ENCODE results near the gene PCK1. TPM values are rescaled to one million over a fixed set of nuclear protein-coding genes. Genes with fewer than 3 reads are reported as not detected.

PCK1 gene
- total and polyA plus RNA-seq, 2 of the 8 experiments (the other 6 are each of a cell fraction or from before 2014, with no cell fraction given): not detected

DNA sequence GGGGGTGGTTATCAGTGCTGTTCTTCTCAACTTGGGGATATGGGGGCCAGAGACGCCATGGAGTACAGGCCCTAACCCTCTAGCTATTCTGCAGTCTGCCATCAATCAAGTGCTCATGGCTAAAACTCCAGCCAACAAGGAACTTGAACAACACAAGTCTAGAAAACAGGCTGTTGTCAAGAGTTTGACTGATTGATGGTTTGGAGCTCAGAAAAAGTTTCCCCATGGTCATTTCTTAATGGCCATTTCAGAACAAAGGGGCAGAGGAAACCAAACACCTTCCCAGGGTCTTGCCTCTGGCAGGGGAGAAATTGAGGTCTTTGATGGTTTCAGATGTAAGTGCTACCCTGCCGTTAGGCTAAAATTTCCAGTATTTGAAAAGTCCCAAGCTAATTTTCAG is 15.1 kb downstream of the PCK1 start:
- Histone ChIP-seq H4K20me1 (replicated peaks in 1 of 2; ENCODE audit: control insufficient read depth in 1 of 2, insufficient read depth in 2 of 2, low read length in 2 of 2) (no peaks in the 10 kb centered on the region), H3K4me2 (ENCODE audit: insufficient read depth in 1 of 2, low read depth in 2 of 2, low read length in 2 of 2) (no peak overlapping the region; a peak in 1 of 4 replicates), H3K18ac (ENCODE audit: extremely low read depth, low read length) (no peak overlapping the region), H2BK20ac (ENCODE audit: low read length) (no peak overlapping the region), H3K9me3 (ENCODE audit: insufficient read depth in 2 of 2, low read depth in 1 of 2, low read length in 1 of 2) (no peaks in the 10 kb centered on the region), H3K27ac (ENCODE audit: low read depth, low read length) (no peak overlapping the region), H2AFZ (ENCODE audit: low read length) (no peak overlapping the region), H3K36me3 (ENCODE audit: control insufficient read depth in 2 of 4, insufficient read depth in 4 of 4, low read length in 3 of 4) (no peaks in the 10 kb centered on the region), H2BK120ac (replicated peaks; ENCODE audit: low read depth, low read length) (no peak overlapping the region), H4K8ac (ENCODE audit: extremely low read depth, insufficient read depth, low read length) (no peak overlapping the region), H3K4me3 (ENCODE audit: extremely low read depth in 1 of 4, insufficient read depth in 2 of 4, low read depth in 3 of 4, low read length in 4 of 4) (no peak overlapping the region), H3K4ac (replicated peaks; ENCODE audit: insufficient read length, low read depth, low read length) (no peak overlapping the region), H3K23me2 (ENCODE audit: low read depth, low read length) (peaks cover 1% of the 10 kb centered on the region; the same call in 1 of the 2 replicates), H4K91ac (replicated peaks; ENCODE audit: insufficient read length, low read length) (no peak overlapping the region), H3K27me3 (replicated peaks in 1 of 4; ENCODE audit: control insufficient read depth in 3 of 4, extremely low read depth in 1 of 4, insufficient read depth in 3 of 4, low read length in 3 of 4) (peaks cover 0 to 4% (median 0%) of the 10 kb centered on the region in 4 experiments; a peak in 4 of 7 replicates), H3K14ac (ENCODE audit: insufficient read length) (no peak overlapping the region), H2BK12ac (ENCODE audit: low read depth, low read length) (no peak overlapping the region), H4K5ac (ENCODE audit: insufficient read length, low read depth, low read length) (no peak overlapping the region), H2BK15ac (ENCODE audit: low read length) (no peak overlapping the region), H3K4me1 (replicated peaks in 1 of 4; ENCODE audit: control insufficient read depth in 3 of 4, insufficient read depth in 4 of 4, low read length in 3 of 4) (peaks cover 0 to 10% (median 3%) of the 10 kb centered on the region in 4 experiments; a peak in 4 of 7 replicates), H3K56ac (replicated peaks; ENCODE audit: insufficient read length, low read depth, low read length) (no peak overlapping the region), H3K79me2 (ENCODE audit: control insufficient read depth in 1 of 2, insufficient read depth in 2 of 2, low read length in 2 of 2) (no peaks in the 10 kb centered on the region), H2AK5ac (ENCODE audit: low read depth, low read length) (no peak overlapping the region), H3K9ac (replicated peaks in 1 of 4; ENCODE audit: extremely low read depth in 1 of 4, low read depth in 3 of 4, low read length in 3 of 4) (no peak overlapping the region), H3K23ac (ENCODE audit: insufficient read length) (no peak overlapping the region), H3K79me1 (ENCODE audit: low read depth, low read length) (no peaks in the 10 kb centered on the region), H2BK5ac (ENCODE audit: low read depth, low read length) (no peak overlapping the region)
- 87% methylated on average over 2 of the region's 2 CpGs; no CpG with 5 or more reads in 1 of the 2 experiments for WGBS, 2 experiments (ENCODE audit: extremely low coverage in 1 of 2, insufficient coverage in 1 of 2, insufficient read length in 1 of 2, insufficient replicate concordance in 2 of 2, low coverage in 1 of 2, low lambda C conversion rate in 2 of 2, missing lambda C conversion rate in 1 of 2)
- FAIRE-seq: no peak
- ChIA-PET POLR2A (ENCODE audit: partially characterized antibody) (interaction anchor here (0.9 kb wide), 1 partner anchor 30 kb away, joined by 3 read pairs; no protein-coding TSS in a partner anchor), CTCF (ENCODE audit: partially characterized antibody) (interaction anchor here (0.6 to 7.9 kb wide), 13 partner anchors 9 to 658 kb away, joined by 3 to 67 read pairs (median 5); partner anchors contain the start of gene PCK1)
- no peak for DNase-seq (ENCODE audit: low read depth in 1 of 2, low spot score in 2 of 2)

Data from H1 (cell line).